GM18909 (cell line): Measurements from ENCODE around the gene RENBP.

Experiments
- ATAC-seq: cut with Tn5 transposase; IDR thresholded peaks from one replicate; pipeline ENCODE4 v1.9.1; 2021; ENCODE audit warnings: mild to moderate bottlenecking; ENCODE audit not compliant: unreplicated experiment, poor library complexity

Gene RENBP

GRCh38 chrX:153971450-153972367 is 27.3 kb upstream of the RENBP start, which contains the start of gene HCFC1:
Gene HCFC1 (minus strand): TSS chrX:153971818. CDS start chrX:153970840, 978 bp downstream.
- ATAC-seq, result peak; percentile 50

- ATAC-seq, result peak; percentile 52
Measured at GRCh38 chrX:153971124-153971449, 26.6 kb upstream of the RENBP start.

GRCh38 chrX:153970357-153971123 is 26.1 kb upstream of the RENBP start:
- ATAC-seq, result peak; percentile 7

GRCh38 chrX:153969904-153970356 is 25.5 kb upstream of the RENBP start:
- ATAC-seq, result no peak

GRCh38 chrX:153969125-153969903 is 24.9 kb upstream of the RENBP start:
- ATAC-seq, result no peak

- ATAC-seq, result no peak
Measured at GRCh38 chrX:153968754-153969124, 24.3 kb upstream of the RENBP start.

- ATAC-seq, result no peak
Measured at GRCh38 chrX:153968255-153968654, 23.8 kb upstream of the RENBP start.

GRCh38 chrX:153967536-153968224 is 23.2 kb upstream of the RENBP start:
- no peak for ATAC-seq

- no peak for ATAC-seq
Measured at GRCh38 chrX:153966841-153967535, 22.5 kb upstream of the RENBP start.

GRCh38 chrX:153966283-153966688 is 21.8 kb upstream of the RENBP start:
- ATAC-seq, result no peak

GRCh38 chrX:153965406-153965805 is 21.0 kb upstream of the RENBP start:
- ATAC-seq, result no peak

GRCh38 chrX:153964105-153964504 is 19.7 kb upstream of the RENBP start:
- ATAC-seq, result no peak

- ATAC-seq, result no peak
Measured at GRCh38 chrX:153963546-153963945, 19.1 kb upstream of the RENBP start.

- ATAC-seq, result no peak
Measured at GRCh38 chrX:153961292-153961691, 16.8 kb upstream of the RENBP start.

GRCh38 chrX:153960786-153961185 is 16.3 kb upstream of the RENBP start:
- no peak for ATAC-seq

- no peak for ATAC-seq
Measured at GRCh38 chrX:153960077-153960476, 15.6 kb upstream of the RENBP start.

GRCh38 chrX:153959649-153960048 is 15.2 kb upstream of the RENBP start:
- no peak for ATAC-seq

GRCh38 chrX:153958605-153959004 is 14.2 kb upstream of the RENBP start:
- no peak for ATAC-seq

GRCh38 chrX:153957224-153957623 is 12.8 kb upstream of the RENBP start:
- ATAC-seq, result no peak
